OCI-LY7 (cell line): ENCODE results near the gene SARDH.

Experiments
- EZH2phosphoT487 ChIP-seq: fragments of 200-600 bp; sonication (generic); IDR thresholded peaks from 2 replicates; pipeline ENCODE4 v1.6.1; 2018; ENCODE audit warnings: low read depth, borderline replicate concordance, mild to moderate bottlenecking, mixed run types, antibody characterized with exemption, low read length, moderate library complexity, mixed read lengths
- TF ChIP-seq, protein P1 (sequence below): fragments of 200-600 bp; sonication (generic); conservative IDR thresholded peaks from 2 replicates; pipeline ENCODE4 v1.5.1; 2014; ENCODE audit warnings: mild to moderate bottlenecking, antibody characterized with exemption, low read length, moderate library complexity, mixed read lengths

DNA sequence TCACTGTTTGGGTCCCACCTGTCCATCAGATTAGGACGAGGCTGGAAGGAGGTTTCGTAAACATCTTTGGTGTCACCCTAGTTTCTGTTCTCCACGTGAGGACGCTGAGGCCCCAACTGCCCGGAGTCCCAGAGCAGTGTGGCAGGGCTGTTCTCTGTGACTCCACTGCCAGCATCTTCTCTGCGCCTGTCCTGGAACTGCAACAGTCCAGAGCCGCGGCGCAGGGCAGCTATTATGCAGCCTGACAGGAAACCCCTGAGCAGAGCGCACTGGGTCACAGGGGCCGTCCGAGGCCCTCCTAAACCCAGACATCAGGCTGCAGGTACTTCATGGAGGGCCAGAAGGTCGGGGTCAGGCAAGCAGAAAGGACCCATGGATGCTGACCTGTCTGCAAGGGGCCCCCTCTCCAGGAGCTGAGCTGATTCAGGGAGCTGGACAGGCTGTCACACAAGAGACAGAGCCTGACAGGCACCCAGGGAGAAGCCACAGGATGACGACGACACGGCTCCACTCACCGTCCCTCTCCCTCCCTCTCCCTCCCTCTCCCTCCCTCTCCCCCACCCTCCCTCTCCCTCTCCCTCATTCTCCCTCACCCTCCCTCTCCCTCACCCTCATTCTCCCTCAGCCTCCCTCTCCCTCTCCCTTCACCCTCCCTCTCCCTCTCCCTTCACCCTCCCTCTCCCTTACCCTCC is 70.2 kb downstream of the SARDH start:
- TF ChIP-seq, protein P1, sequence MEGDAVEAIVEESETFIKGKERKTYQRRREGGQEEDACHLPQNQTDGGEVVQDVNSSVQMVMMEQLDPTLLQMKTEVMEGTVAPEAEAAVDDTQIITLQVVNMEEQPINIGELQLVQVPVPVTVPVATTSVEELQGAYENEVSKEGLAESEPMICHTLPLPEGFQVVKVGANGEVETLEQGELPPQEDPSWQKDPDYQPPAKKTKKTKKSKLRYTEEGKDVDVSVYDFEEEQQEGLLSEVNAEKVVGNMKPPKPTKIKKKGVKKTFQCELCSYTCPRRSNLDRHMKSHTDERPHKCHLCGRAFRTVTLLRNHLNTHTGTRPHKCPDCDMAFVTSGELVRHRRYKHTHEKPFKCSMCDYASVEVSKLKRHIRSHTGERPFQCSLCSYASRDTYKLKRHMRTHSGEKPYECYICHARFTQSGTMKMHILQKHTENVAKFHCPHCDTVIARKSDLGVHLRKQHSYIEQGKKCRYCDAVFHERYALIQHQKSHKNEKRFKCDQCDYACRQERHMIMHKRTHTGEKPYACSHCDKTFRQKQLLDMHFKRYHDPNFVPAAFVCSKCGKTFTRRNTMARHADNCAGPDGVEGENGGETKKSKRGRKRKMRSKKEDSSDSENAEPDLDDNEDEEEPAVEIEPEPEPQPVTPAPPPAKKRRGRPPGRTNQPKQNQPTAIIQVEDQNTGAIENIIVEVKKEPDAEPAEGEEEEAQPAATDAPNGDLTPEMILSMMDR: no peak
- TF ChIP-seq EZH2phosphoT487: no peak
